Epithelial cell of esophagus (primary cell): ENCODE data around the gene PLA2G1B.

Experiments used
- DNase-seq: peaks from one replicate; pipeline ENCODE4 v3.0.0; 2010; ENCODE audit warnings: low read depth
- H3K4me3 ChIP-seq: 2 replicates; pipeline ENCODE4 v1.5.1; 2011; ENCODE audit warnings: mild to moderate bottlenecking, low read length, control low read depth
- CTCF ChIP-seq: IDR thresholded peaks from 2 replicates; pipeline ENCODE4 v1.5.1; 2011; ENCODE audit warnings: low read depth, mild to moderate bottlenecking, low read length, control low read depth, inconsistent platforms; ENCODE audit not compliant: insufficient read depth; ENCODE audit errors: missing control alignments

Gene PLA2G1B

GRCh38 chr12:120316798-120317223 lies 10.8 kb downstream of the PLA2G1B start:
- no peak for TF ChIP-seq CTCF

GRCh38 chr12:120314220-120314619 lies 13.4 kb downstream of the PLA2G1B start:
- H3K4me3 ChIP-seq: no peak overlapping the region
- no peak for DNase-seq
- peak; percentile 18 for TF ChIP-seq CTCF

More at GRCh38 chr12:120316798-120317223, 10.8 kb downstream of the PLA2G1B start:
- peak overlapping the region; percentile 62 for H3K4me3 ChIP-seq
- peak; percentile 34 for DNase-seq

- H3K4me3 ChIP-seq: peak within 1 kb of the TSS; percentile 96
- peak; percentile 88 for TF ChIP-seq CTCF
- peak; percentile 95 for DNase-seq
Measured at GRCh38 chr12:120301962-120302815, 25.4 kb downstream of the PLA2G1B start, which contains the start of gene SIRT4. Gene SIRT4, plus strand, starts transcription at chr12:120302321. Its CDS starts 1,241 bp downstream, at chr12:120303562.

- no peak for TF ChIP-seq CTCF
- H3K4me3 ChIP-seq: peak within 1 kb of the TSS; percentile 72
- DNase-seq: peak; percentile 91
Measured at GRCh38 chr12:120292661-120293531, 34.7 kb downstream of the PLA2G1B start, which contains the start of gene RNU4-1. Gene RNU4-1, minus strand, starts transcription at chr12:120293237.

GRCh38 chr12:120292411-120292660 lies 35.2 kb downstream of the PLA2G1B start:
- peak overlapping the region; percentile 72 for H3K4me3 ChIP-seq
- no peak for DNase-seq
- TF ChIP-seq CTCF: no peak

- H3K4me3 ChIP-seq: peak overlapping the region; percentile 38
- DNase-seq: peak; percentile 18
- TF ChIP-seq CTCF: no peak
Measured at GRCh38 chr12:120290609-120291305, 36.8 kb downstream of the PLA2G1B start.
